OCI-LY7 (cell line): ENCODE measurements around the gene PCP4L1. TPM values are rescaled to one million over a fixed set of nuclear protein-coding genes. Genes with fewer than 3 reads are reported as not detected.

Experiments used
- BruUV-seq: library from RNA; stranded (reverse); fragments of 400-500 nt; replicated peaks from 2 replicates; lab custom pipeline; 2021; lab: Mats Ljungman, UMichigan
- CTCF ChIA-PET: fragments of 300-600 bp; sonication (Branson Sonifier 250); formaldehyde crosslinking; loops from one replicate; lab custom pipeline; 2022; ENCODE audit warnings: antibody characterized with exemption; ENCODE audit not compliant: unreplicated experiment; lab: Charles Lee
- POLR2A ChIA-PET: fragments of 300-600 bp; sonication (Branson Sonifier 250); formaldehyde crosslinking; loops from one replicate; lab custom pipeline; 2022; ENCODE audit warnings: antibody characterized with exemption; lab: Charles Lee
- DNase-seq: peaks from one replicate; pipeline ENCODE4 v3.0.0-alpha.2; 2015; ENCODE audit warnings: low spot score
- H2AFZ ChIP-seq: fragments of 200-600 bp; sonication (generic), shearing (Covaris generic); 2 replicates; pipeline ENCODE4 v1.6.1; 2014; ENCODE audit warnings: mild to moderate bottlenecking, antibody characterized with exemption, low read length, moderate library complexity
- H3K27ac ChIP-seq: fragments of 200-600 bp; sonication (generic); 2 replicates; pipeline ENCODE4 v1.5.1; 2014; ENCODE audit warnings: mixed run types, low read depth, mild to moderate bottlenecking, moderate library complexity, low read length, inconsistent platforms; ENCODE audit not compliant: poor library complexity, severe bottlenecking
- H3K36me3 ChIP-seq: fragments of 200-600 bp; sonication (generic); 2 replicates; pipeline ENCODE4 v1.6.1; 2014; ENCODE audit warnings: mild to moderate bottlenecking, antibody characterized with exemption, low read length, moderate library complexity, mixed read lengths; ENCODE audit not compliant: insufficient read depth
- H3K4me1 ChIP-seq: fragments of 200-600 bp; sonication (generic); 2 replicates; pipeline ENCODE4 v1.5.1; 2014; ENCODE audit warnings: mild to moderate bottlenecking, low read length; ENCODE audit not compliant: insufficient read depth, poor library complexity, severe bottlenecking
- H3K4me2 ChIP-seq: fragments of 200-600 bp; sonication (generic); 2 replicates; pipeline ENCODE4 v1.6.1; 2014; ENCODE audit warnings: mild to moderate bottlenecking, low read length
- H3K4me3 ChIP-seq: fragments of 200-600 bp; sonication (generic); 2 replicates; pipeline ENCODE4 v1.5.1; 2014; ENCODE audit warnings: mild to moderate bottlenecking, low read depth, low read length; ENCODE audit not compliant: poor library complexity, severe bottlenecking
- H3K79me2 ChIP-seq: fragments of 200-600 bp; sonication (generic); 2 replicates; pipeline ENCODE4 v1.6.1; 2016; ENCODE audit warnings: low read depth, mild to moderate bottlenecking, low read length, moderate library complexity, mixed read lengths; ENCODE audit not compliant: insufficient read depth
- H3K9me2 ChIP-seq: fragments of 200-600 bp; sonication (generic); 2 replicates; pipeline ENCODE4 v1.6.1; 2016; ENCODE audit warnings: mild to moderate bottlenecking, low read length, mixed read lengths; ENCODE audit not compliant: insufficient read depth
- H3K9me3 ChIP-seq: fragments of 200-600 bp; sonication (generic); 2 replicates; pipeline ENCODE4 v1.6.1; 2014; ENCODE audit warnings: mild to moderate bottlenecking, mixed run types, low read length, mixed read lengths
- H4K20me1 ChIP-seq: fragments of 200-600 bp; sonication (generic); 2 replicates; pipeline ENCODE4 v1.6.1; 2014; ENCODE audit warnings: mild to moderate bottlenecking, antibody characterized with exemption, low read length, moderate library complexity, mixed read lengths; ENCODE audit not compliant: insufficient read depth
- EZH2phosphoT487 ChIP-seq: fragments of 200-600 bp; sonication (generic); IDR thresholded peaks from 2 replicates; pipeline ENCODE4 v1.6.1; 2018; ENCODE audit warnings: low read depth, borderline replicate concordance, mild to moderate bottlenecking, mixed run types, antibody characterized with exemption, low read length, moderate library complexity, mixed read lengths
- intact Hi-C: fragments of 100-400 bp; cut with micrococcal nuclease; formaldehyde crosslinking; loops from one replicate; pipeline ENCODE4 v1.10.0; 2022; ENCODE audit not compliant: unreplicated experiment
- total RNA-seq, 2 experiments: library from RNA; depleted of rRNA in 1 of 2; stranded (reverse); fragments of >200 nt in 1 of 2; shearing (Covaris generic) in 1 of 2; gene quantifications; 2 replicates each; pipeline ENCODE4 v1.2.3, GENCODE V29; 2014 to 2022
- TF ChIP-seq, protein P1 (sequence below): fragments of 200-600 bp; sonication (generic); conservative IDR thresholded peaks from 2 replicates; pipeline ENCODE4 v1.5.1; 2014; ENCODE audit warnings: mild to moderate bottlenecking, antibody characterized with exemption, low read length, moderate library complexity, mixed read lengths

Gene PCP4L1
- total RNA-seq, 2 experiments from 2014 or later = not detected

DNA sequence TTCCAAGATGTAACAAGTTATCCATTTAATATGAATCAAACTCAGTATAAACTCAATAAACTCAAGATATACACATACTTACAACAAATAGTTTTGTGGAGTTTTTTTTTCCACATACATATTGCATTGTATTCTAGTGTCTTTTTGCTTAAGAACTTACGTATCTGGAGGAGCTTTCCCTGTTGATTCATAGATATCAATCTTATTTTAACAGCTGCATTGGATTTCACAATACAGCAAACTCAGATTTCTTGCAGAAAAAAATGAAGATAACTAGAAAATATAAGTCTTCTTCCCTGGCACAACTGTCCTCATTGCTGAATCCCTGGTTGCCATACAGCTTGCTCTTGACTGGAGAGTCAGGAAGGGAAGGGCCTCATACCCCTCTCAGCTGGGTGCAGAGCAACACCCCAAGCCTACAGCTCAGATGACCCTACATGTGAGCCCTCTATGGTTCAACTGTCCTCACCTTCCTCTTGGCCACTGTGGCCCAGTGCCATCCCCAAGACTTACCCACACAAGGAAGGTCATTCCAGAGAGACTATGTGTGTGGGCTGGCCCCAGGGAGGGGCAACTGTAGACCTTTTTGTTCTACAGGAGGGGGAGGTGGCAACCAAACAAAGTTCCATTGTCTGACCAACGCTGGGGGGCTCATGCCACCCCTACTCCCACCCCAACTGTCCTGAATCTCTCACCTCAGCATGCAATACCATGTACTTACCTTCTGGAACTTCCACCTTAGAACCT, 49.5 kb downstream of the PCP4L1 start:
- no peak for DNase-seq
- no peaks in the 10 kb centered on the region for H3K9me3 ChIP-seq
- intact Hi-C loops = loop anchor here (2.0 to 5.0 kb wide), 2 partner anchors 74 to 81 kb away; partner anchors contain the start of gene TOMM40L
- no TSS peak for BruUV-seq
- peaks cover 18% of the 10 kb centered on the region; the same call in 1 of the 2 replicates for H3K79me2 ChIP-seq
- no peaks in the 10 kb centered on the region for H3K36me3 ChIP-seq
- CTCF ChIA-PET = interaction anchor here (0.5 kb wide), 1 partner anchor 131 kb away, joined by 15 read pairs; no protein-coding TSS in a partner anchor
- H3K9me2 ChIP-seq = no peaks in the 10 kb centered on the region
- H3K4me2 ChIP-seq = no peak overlapping the region
- no peak overlapping the region for H3K4me3 ChIP-seq
- TF ChIP-seq, protein P1, sequence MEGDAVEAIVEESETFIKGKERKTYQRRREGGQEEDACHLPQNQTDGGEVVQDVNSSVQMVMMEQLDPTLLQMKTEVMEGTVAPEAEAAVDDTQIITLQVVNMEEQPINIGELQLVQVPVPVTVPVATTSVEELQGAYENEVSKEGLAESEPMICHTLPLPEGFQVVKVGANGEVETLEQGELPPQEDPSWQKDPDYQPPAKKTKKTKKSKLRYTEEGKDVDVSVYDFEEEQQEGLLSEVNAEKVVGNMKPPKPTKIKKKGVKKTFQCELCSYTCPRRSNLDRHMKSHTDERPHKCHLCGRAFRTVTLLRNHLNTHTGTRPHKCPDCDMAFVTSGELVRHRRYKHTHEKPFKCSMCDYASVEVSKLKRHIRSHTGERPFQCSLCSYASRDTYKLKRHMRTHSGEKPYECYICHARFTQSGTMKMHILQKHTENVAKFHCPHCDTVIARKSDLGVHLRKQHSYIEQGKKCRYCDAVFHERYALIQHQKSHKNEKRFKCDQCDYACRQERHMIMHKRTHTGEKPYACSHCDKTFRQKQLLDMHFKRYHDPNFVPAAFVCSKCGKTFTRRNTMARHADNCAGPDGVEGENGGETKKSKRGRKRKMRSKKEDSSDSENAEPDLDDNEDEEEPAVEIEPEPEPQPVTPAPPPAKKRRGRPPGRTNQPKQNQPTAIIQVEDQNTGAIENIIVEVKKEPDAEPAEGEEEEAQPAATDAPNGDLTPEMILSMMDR = no peak
- TF ChIP-seq EZH2phosphoT487 = no peak
- H2AFZ ChIP-seq = peak overlapping the region; percentile 15; the same call in 1 of the 2 replicates
- POLR2A ChIA-PET = interaction anchor here (0.6 to 2.0 kb wide), 4 partner anchors 15 to 927 kb away, joined by 3 to 12 read pairs (median 4); partner anchors contain the start of gene TOMM40L
- peaks cover 28% of the 10 kb centered on the region for H3K4me1 ChIP-seq
- no peak overlapping the region for H3K27ac ChIP-seq
- no peaks in the 10 kb centered on the region for H4K20me1 ChIP-seq

DNA sequence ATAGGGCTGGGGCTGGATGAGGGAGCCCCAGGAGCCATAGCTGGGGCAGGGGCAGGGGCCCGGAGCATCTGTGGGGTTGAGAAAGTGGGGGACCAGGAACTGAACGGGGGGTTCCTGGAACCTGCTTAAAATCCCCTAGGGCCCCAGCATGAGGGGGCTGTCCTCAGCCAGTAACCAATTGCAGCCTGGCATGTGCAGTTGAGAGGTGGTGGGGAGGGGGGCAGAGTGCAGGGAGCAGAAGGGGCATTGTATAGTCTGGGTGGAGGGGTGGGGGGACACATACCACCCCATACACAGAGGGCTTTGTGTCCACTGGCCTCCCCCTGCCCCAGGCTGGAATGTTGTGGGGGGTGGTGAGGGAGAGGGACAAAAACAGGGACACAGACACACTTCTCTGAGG, 51.3 kb downstream of the PCP4L1 start, which contains the start of gene MPZ:
Gene MPZ (minus strand): TSS at position 101 of the 400 bp plus-strand sequence. CDS start 63 bp downstream, at position 38.
- Histone ChIP-seq H3K79me2 (peaks cover 9% of the 10 kb centered on the region), H3K9me3 (no peaks in the 10 kb centered on the region), H3K4me1 (peaks cover 24% of the 10 kb centered on the region), H3K9me2 (no peaks in the 10 kb centered on the region), H3K36me3 (no peaks in the 10 kb centered on the region), H3K4me2 (no peak within 1 kb of the TSS), H2AFZ (no peak within 1 kb of the TSS), H3K4me3 (no peak within 1 kb of the TSS), H4K20me1 (no peaks in the 10 kb centered on the region), H3K27ac (no peak within 1 kb of the TSS)
- ChIA-PET CTCF (no interaction called here), POLR2A (no interaction called here)
- TF ChIP-seq, protein P1 = no peak
- no peak for TF ChIP-seq EZH2phosphoT487
- intact Hi-C loops = loop anchor here (5.0 kb wide), 1 partner anchor 72 kb away; no protein-coding TSS in a partner anchor
- no TSS peak for BruUV-seq
- DNase-seq = no peak
